HG02884 (cell line): Measurements from ENCODE around the gene TMEM88.
"Not testable (repeated sequence)": the region's sequence is repeated elsewhere in the genome, so short reads cannot be mapped to it uniquely, and the experiment has no call there.

ENCODE experiments used
- ATAC-seq: cut with Tn5 transposase; IDR thresholded peaks from one replicate; pipeline ENCODE4 v1.9.1; 2021; ENCODE audit warnings: mild to moderate bottlenecking, moderate library complexity; ENCODE audit not compliant: unreplicated experiment

TMEM88 gene

GRCh38 chr17:7855660-7856010 lies 769 bp downstream of the TMEM88 start:
- ATAC-seq, result no peak

- ATAC-seq, result no peak
Observed at GRCh38 chr17:7856011-7856810, 1.3 kb downstream of the TMEM88 start.

GRCh38 chr17:7856811-7857712 lies 2.2 kb downstream of the TMEM88 start, which contains the start of gene NAA38:
Gene NAA38 (minus strand): TSS chr17:7857559. CDS start chr17:7857463, 96 bp downstream.
- peak; percentile 76 for ATAC-seq

GRCh38 chr17:7857713-7858521 lies 3.1 kb downstream of the TMEM88 start, which contains the start of gene CYB5D1:
Gene CYB5D1 (plus strand): TSS chr17:7858003. CDS start chr17:7858135, 132 bp downstream.
- peak; percentile 29 for ATAC-seq

GRCh38 chr17:7858522-7858810 lies 3.6 kb downstream of the TMEM88 start:
- ATAC-seq, result no peak

- no peak for ATAC-seq
Observed at GRCh38 chr17:7859028-7859427, 4.2 kb downstream of the TMEM88 start.

- ATAC-seq, result no peak
Observed at GRCh38 chr17:7862692-7863437, 8.0 kb downstream of the TMEM88 start.

- not testable (repeated sequence) for ATAC-seq
Observed at GRCh38 chr17:7864384-7864783, 9.5 kb downstream of the TMEM88 start.

- ATAC-seq, result no peak
Observed at GRCh38 chr17:7864995-7865650, 10.3 kb downstream of the TMEM88 start.

- no peak for ATAC-seq
Observed at GRCh38 chr17:7867881-7868329, 13.0 kb downstream of the TMEM88 start.

GRCh38 chr17:7873051-7873450 lies 18.2 kb downstream of the TMEM88 start:
- no peak for ATAC-seq

GRCh38 chr17:7875804-7876370 lies 21.0 kb downstream of the TMEM88 start:
- no peak for ATAC-seq

- ATAC-seq, result no peak
Observed at GRCh38 chr17:7878234-7878633, 23.4 kb downstream of the TMEM88 start.

GRCh38 chr17:7880076-7880868 lies 25.4 kb downstream of the TMEM88 start:
- no peak for ATAC-seq

- ATAC-seq, result no peak
Observed at GRCh38 chr17:7881276-7882054, 26.6 kb downstream of the TMEM88 start.

GRCh38 chr17:7882068-7882467 lies 27.2 kb downstream of the TMEM88 start:
- ATAC-seq, result no peak

- no peak for ATAC-seq
Observed at GRCh38 chr17:7882629-7883028, 27.8 kb downstream of the TMEM88 start.
